ENCODE measurements around the gene PDLIM1.

Gene PDLIM1

GRCh38 chr10:95263864-95264226, 27.0 kb downstream of the PDLIM1 start:
- no peak for DNase-seq (ENCODE audit: low read depth)

DNA sequence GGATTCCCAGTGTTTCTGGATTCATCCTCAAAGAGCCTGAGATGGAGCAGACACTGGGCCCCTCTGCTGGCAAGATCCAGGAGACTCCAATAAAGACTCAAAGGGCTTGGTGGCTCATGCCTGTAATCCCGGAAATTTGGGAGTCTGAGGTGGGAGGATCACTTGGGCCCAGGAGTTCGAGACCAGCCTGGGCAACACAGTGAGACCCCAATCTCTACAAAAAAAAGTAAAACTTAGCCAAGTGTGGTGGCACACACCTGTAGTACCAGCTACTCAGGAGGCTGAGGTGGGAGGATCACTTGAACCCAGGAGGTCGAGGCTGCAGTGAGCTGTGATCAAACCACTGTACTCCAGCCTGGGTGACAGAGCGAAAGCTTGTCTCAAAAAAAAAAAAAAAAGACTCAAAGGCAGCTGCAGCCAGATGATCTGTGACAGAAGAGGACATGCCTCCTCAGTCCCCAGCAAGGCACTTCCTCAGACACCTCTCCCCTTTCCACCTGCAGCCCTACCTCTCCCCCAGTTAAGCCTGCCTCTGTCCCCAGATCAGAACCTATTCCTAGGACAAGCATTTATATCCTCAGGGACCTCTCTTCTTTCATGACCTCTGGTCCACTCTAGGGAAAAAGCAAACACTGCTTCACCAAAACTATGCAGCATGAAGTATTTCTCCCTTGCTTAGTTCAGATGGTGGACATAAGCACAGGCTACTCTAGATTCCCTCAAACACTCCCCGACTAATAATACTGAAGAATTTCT, 27.9 kb downstream of the PDLIM1 start:
- no peak for DNase-seq (ENCODE audit: low read depth)

GRCh38 chr10:95261926-95262325, 28.9 kb downstream of the PDLIM1 start:
- no peak for DNase-seq (ENCODE audit: low read depth)

GRCh38 chr10:95260909-95261552, 29.8 kb downstream of the PDLIM1 start:
- DNase-seq (ENCODE audit: low read depth), result no peak

GRCh38 chr10:95260397-95260881, 30.4 kb downstream of the PDLIM1 start:
- DNase-seq (ENCODE audit: low read depth), result no peak

DNA sequence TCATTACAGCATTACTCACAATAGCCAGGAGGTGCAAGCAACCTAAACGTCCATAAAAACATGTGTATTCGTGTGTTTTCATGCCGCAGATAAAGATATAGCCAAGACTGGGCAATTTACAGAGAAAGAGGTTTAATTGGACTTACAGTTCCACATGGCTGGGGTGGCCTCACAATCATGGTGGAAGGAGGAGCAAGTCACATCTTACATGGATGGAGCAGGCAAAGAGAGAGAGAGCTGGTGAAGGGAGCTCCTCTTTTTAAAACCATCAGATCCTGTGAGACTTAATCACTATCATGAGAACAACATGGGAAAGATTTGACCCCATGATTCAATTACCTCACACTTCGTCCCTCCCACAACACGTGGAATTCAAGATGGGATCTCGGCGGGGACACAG, 33.0 kb downstream of the PDLIM1 start:
- DNase-seq (ENCODE audit: low read depth), result no peak

DNA sequence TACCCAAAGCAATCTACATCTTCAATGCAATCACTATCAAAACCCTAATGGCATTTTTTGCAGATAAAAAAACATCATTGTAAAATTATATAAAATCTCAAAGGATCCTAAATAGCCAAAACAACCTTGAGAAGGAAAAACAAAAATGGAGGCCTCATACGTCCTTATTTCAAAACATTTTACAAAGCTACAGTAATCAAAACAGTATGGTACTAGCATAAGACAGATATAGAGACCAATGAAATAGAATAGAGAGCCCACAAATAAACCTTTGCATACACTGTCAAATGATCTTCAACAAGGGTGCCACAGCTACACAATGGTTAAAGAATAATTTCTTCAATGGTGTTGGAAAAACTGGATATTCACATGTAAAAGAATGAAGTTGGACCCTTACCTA, 34.5 kb downstream of the PDLIM1 start:
- no peak for DNase-seq (ENCODE audit: low read depth)

- DNase-seq (ENCODE audit: low read depth), result no peak
These were observed 36.2 kb downstream of the PDLIM1 start for GRCh38 chr10:95254629-95255028.

DNA sequence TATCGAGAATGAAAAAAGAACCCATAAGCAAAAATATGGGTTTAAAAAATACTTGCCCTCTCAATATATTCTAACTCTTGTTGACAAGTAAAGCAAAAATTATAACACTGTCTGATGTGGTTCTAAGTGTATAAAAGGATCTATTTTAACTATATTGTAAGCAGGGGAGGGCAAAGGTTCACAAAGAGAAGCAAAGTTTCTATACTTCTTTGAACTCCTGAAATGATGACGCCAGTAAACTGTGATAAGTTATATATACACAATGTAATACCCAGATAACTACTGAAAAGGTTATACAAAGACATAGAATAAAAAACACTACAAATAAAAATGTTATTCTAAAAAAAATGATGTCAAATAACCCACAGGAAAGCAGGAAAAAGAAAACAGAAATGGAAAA, 37.1 kb downstream of the PDLIM1 start:
- DNase-seq (ENCODE audit: low read depth), result no peak

DNA sequence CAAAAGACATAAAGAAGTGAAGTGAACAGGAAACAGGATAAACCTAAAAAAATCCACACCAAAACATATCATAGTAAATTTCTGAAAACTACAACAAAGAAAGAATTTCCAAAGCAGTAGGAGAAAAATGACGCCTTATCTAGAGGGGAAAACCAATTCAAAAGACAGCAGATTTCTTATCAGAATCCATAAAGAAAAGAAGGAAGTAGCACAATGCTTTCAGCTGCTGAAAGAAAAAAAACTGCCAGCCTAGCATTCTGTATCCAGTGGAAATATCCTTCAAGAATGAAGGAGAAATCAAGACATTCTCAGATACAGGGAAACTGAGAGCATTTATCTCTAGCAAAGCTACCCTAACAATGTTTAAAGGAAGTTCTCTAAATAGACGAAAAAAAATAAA, 37.8 kb downstream of the PDLIM1 start:
- no peak for DNase-seq (ENCODE audit: low read depth)

GRCh38 chr10:95250856-95251255, 39.9 kb downstream of the PDLIM1 start:
- no peak for DNase-seq (ENCODE audit: low read depth)

DNA sequence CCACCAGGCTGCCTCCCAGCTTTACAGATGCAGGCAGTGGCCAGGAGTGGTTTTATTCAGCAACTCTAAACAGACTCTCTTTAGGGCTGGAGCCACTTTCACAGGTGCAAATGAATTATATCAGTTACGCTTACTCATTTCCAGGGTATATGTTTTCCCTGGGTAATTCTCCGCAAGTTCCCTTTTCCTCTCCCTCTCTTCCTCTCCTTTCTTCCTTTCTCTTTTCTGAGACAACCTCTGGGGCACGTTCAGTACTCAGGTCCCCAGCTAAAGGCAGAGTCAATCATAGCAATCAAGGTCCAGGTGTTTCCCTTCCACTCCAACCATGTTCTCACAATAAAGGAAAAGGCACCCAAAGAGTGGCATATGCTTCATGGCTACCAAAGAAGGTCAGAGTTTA, 41.3 kb downstream of the PDLIM1 start:
- no peak for DNase-seq (ENCODE audit: low read depth)

GRCh38 chr10:95248989-95249388, 41.8 kb downstream of the PDLIM1 start:
- no peak for DNase-seq (ENCODE audit: low read depth)

DNA sequence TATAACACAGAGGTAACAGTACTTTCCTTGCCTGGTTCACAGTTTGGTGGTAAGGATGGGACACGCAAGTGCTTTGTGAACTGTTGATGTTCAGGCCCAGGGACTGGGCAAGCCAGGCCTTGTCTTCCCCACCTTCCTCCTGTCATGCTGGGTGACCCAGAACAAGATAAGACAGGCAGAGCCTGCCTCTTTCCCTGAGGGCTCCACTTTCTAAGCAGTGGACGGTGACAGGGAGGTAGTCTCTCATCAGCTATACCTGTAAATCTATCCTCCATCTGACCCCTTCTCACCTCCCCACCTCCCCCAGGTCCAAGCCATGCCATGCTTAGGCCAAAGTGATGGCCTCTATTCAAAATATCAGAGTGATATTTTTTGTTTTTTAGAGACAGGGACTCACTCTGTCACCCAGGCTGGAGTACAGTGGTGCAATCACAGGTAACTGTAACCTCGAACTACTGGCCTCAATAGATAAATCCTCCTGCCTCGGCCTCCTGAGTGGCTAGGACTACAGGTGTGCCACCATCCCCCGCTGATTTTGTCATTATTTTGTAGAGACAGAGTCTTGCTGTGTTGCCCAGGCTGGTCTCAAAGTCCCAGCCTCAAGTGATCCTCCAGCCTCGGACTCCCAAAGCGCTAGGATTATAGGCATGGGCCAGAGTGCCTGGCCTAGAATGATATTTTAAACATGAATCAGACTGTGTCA, 42.8 kb downstream of the PDLIM1 start:
- no peak for DNase-seq (ENCODE audit: low read depth)

- no peak for DNase-seq (ENCODE audit: low read depth)
These were observed 43.5 kb downstream of the PDLIM1 start for GRCh38 chr10:95247200-95247880.

- DNase-seq (ENCODE audit: low read depth), result peak; percentile 30
These were observed 44.2 kb downstream of the PDLIM1 start for GRCh38 chr10:95246582-95247051.

GRCh38 chr10:95245425-95246055, 45.3 kb downstream of the PDLIM1 start:
- DNase-seq (ENCODE audit: low read depth), result no peak

DNA sequence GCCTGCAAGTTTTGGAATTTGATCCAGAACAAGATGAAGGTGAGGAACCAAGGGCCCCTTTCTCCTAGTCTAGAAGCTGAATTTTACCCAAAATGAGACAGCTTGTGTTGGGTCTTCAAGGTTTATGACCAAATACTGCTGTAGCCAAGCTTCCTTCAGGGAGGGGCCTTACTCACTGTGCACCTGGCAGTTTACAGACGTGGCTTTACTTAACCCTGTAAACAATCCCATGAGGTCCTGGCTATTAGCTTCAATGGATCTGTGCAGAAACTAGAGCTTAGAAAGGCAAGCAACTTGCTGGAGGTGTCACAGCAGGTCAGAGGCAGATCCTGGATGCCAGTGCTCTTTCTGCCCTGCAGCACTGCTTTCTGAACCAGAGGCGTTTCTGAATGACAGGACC, 46.7 kb downstream of the PDLIM1 start:
- no peak for DNase-seq (ENCODE audit: low read depth)

GRCh38 chr10:95243318-95243617, 47.5 kb downstream of the PDLIM1 start:
- no peak for DNase-seq (ENCODE audit: low read depth)

- DNase-seq (ENCODE audit: low read depth), result no peak
These were observed 48.1 kb downstream of the PDLIM1 start for GRCh38 chr10:95242581-95243317.

- DNase-seq (ENCODE audit: low read depth), result no peak
These were observed 49.3 kb downstream of the PDLIM1 start for GRCh38 chr10:95241533-95241932.
